LoVo (cell line): ENCODE data around the gene AGPAT1.

Source experiments
- DNase-seq: peaks from one replicate; pipeline ENCODE4 v3.0.0-alpha.2; 2016; ENCODE audit warnings: low spot score

Gene AGPAT1

GRCh38 chr6:32168807-32169591 lies 6.9 kb downstream of the AGPAT1 start:
- no peak for DNase-seq

DNA sequence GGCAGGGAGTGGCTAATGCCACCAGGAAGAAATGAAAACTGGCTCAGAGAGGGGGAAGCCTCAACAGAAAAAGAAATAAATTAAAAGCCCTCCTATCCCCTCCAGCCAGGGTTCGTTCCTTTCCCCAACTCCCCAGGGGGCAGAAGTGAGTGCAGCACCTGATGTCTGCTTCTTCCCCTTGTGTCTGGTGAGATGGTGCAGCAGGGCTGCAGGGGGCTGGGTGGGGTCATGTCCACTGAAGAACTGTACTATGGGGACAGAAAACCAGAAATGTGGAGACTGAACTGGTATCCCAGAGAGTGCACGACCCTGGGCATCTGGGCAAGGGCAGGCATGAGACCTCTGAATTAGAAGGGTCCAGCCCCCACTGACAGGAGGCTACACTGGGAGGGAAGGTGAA lies 7.5 kb downstream of the AGPAT1 start:
- no peak for DNase-seq

DNA sequence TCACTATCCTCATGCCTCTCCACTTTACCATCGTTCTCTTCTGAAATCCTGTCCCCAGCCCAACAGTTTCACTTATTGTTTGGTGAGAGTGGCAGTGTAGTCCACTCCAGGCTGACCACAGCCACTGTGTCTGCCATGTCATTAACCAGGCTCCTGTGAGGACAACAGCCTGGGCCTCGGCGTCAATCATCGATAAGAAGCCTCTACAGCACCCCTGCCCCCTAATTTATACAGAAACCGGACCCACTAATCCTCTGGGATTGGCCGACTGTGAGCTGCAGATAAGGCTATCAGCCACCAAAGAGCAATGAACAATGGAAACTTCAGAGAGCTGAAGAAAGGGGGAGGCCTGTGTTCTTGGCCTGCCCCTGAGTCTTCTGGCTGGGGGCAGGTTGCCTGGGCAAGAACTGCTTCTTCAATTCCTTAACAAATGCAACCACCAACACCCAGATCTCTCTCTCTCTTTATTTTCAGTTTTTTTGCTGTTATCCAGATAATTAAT lies 8.1 kb downstream of the AGPAT1 start:
- DNase-seq, result no peak

- no peak for DNase-seq
Observed at GRCh38 chr6:32167154-32167760, 8.6 kb downstream of the AGPAT1 start.

DNA sequence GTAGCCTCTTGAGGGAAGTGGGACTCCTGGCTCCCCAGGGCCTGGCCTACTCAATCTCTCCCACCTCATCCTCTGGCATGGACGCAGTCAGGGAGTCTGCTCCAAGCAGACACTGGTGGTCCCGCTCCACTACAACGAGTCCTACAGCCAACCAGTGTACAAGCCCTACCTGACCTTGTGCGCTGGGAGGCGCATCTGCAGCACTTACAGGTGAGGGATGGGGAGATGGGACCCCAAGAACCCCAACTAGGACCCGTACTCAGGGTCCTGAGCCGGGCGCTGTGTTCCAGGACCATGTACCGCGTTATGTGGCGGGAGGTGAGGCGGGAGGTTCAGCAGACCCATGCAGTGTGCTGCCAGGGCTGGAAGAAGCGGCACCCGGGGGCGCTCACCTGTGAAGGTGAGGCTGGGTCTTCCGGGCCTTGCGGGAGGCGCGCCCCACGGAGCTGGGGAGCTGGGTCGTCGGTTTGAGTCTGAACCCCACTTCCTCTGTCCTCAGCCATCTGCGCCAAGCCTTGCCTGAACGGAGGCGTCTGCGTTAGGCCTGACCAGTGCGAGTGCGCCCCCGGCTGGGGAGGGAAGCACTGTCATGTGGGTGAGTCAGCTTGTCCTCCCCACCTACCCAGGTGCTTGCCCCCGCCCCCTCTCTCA lies 9.3 kb downstream of the AGPAT1 start:
- no peak for DNase-seq

GRCh38 chr6:32164295-32164694 lies 11.6 kb downstream of the AGPAT1 start, which contains the start of gene EGFL8:
EGFL8 (plus strand) TSS chr6:32164595; CDS start chr6:32166166, 1,571 bp downstream.
- DNase-seq, result no peak

DNA sequence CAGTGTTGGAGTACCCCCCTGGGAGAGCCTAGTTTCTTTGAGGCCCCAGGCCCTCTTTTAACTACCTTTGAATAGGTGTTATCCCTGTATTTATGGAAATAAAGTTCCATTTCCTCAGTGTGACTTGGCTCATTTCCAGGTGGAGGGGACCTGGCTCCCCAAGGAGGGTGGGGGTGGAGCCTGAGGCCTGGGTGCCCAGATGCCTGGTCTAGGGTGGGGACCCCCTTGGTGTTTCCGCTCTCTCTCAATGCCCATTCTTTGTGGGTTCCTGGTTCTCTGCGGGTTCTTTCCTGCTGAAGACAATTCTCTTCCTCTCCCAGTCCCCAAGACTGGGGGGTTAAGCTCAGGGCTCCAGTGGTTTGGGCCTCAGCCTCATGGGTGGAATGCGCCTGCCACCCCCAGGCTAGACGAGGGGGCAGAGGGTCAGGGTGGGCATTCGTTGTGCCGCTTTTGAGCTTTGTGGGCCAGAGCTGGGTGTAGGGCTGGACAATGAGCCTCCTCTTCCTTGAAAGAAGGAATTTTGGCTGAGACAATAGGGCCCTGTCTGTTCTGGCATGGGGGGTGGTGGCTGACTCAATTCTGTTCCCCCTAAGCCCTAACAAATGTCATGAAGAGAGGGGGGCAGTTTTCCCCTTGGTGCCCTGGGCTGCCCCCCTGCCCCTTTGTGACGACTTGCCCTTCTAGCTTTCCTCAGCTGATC lies 12.2 kb downstream of the AGPAT1 start:
- DNase-seq, result no peak

DNA sequence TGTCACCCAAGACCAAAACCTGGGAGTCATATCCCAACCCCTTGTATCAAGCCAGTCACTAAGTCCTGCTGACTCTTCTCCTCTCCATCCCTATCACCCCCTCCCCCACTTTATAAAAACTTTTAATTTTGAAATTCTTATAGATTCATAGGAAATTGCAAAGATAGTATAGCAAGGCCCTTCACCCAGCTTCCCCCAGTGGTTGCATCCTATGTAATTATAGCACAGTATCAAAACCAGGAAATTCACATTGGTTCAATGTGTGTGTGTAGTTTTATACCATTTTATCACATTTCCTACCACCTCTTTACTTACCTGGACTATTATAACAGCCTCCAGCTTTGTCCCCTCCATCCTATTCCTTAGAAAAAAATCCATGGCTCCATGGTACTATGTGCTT lies 17.8 kb downstream of the AGPAT1 start:
- DNase-seq, result no peak

DNA sequence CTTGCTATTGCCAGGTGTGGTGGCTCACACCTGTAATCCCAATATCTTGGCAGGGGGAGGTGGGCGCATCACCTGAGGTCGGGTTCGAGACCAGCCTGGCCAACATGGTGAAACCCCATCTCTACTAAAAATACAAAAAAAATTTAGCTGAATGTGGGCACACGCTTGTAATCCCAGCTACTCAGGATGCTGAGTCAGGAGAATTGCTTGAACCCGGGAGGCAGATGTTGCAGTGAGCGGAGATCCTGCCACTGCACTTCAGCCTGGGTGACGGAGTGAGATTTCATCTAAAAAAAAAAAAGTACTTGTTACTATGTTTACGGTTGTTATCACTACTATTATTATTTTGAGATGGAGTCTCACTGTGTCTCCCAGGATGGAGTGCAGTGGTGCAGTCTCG lies 19.0 kb downstream of the AGPAT1 start:
- no peak for DNase-seq

GRCh38 chr6:32154514-32155161 lies 21.2 kb downstream of the AGPAT1 start:
- peak; percentile 69 for DNase-seq

- DNase-seq, result peak; percentile 83
Observed at GRCh38 chr6:32153564-32154513, 22.0 kb downstream of the AGPAT1 start, which contains the start of gene PPT2. PPT2 (plus strand) TSS chr6:32154141; CDS start chr6:32154595, 454 bp downstream.

DNA sequence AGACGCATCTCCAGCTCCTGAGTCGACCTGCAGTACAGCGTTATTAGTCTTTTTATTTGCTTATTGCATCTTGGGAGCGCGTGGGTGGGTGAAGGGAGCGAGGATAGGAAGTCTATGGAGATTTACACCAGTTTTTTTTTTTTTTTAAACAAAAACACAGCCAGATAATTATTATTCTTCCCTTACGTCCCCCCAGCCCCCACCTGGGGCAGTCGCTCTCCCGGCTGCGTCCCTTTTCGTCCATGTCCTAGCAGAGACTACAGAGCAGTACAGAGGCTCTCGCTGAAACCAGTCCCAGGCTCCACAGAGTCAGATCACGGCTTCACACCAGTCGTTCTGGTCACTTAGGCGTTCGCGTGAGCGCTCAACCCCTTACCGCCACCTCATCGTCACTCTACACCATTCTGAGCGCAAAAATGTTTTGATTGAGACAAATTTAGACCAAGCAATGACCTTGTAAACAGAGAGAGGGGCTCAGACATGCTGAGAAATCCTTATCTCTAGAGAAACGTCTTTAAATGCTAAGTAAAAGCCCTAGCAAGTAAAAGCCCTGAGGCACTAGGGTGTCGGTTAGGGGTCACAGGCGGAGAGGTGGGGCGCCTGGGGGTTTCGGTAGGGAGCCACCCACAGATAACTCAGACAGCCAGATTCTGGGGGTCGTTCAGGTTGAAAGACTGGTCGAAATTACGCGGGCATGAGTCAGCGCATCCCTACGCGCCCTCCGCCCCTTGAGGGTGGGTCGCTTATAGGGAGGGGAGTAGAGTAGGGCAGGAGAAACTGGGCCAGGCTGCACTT lies 22.9 kb downstream of the AGPAT1 start:
- DNase-seq, result no peak

DNA sequence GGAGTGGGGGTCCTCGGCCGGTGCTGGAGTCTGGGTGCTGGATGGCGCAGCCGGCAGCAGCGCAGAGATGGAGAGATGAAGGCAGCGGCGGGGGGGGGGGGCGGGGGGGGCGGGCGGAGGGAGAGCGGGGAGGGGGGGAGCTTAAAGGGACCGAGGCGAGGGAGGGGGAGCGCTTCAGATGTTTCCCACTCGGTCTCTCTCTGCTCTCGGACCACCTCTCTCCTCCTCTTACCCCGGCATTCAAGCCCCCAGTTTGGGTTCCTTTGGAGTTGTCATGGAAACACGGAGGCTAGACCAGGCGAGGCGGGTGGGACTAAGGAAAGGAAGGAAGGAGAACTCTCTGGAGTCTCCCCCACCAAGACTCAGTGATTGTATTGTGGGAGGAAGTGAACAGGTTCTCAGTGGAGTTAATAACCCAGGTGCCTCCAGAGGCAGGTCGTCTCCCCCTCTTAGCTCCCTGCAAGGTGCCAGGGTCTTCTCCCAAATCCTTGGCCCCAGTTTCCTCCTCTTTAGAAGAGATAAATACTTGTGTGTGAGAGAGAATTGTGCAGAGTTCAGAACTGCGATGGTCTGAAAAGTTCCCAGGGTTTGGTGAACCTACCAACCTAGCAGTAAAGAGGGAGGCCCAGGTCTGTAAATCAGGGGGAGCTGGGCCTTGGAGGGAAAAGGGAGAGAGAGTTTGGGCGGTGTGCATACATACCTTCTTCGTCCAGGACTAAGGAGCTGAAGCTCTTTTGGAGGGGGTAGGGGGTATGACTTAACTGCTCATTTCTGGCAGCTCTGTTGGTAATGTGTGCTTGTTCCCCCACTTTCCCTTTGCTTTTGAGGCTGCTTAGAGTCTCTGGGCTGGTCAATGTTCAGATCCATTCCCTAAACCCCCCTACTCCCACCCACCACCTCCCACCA lies 23.8 kb downstream of the AGPAT1 start, which contains the start of gene PRRT1:
TSS of gene PRRT1 (minus strand) at position 77 of the 906 bp plus-strand sequence. CDS start 112 bp downstream, outside the sequence.
- DNase-seq, result no peak

DNA sequence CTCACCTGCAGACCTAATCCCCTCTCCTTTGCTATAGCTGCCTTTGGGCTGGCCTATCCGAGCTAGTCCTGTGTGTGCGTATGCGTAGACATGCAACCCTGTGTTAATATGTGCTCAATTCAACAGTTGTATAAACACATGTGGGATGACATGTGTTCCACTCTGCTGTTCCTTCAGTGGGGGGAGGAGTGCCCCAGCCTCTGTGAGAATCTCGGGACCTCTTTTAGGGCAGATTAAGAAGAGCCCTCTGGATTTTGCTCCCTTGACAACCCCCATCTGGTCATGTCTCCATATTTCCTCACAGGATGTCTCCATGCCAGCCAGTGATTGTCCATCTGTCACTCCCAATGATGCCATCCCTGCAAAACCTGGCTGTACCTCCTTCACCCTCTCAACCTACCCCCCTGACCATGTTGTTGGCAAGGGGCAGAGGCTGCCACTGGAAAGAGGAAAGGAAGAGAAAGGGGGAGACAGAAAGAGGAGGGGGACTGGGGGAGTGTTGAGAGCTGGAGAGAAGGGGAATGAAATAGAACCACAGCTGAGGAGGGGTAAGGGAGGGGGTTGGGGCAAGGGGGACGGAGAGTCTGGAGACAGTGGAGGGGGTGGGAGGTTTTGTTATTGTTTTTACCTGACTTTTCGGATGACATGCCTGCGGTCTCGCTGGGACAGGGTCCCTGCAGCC lies 24.6 kb downstream of the AGPAT1 start:
- no peak for DNase-seq

DNA sequence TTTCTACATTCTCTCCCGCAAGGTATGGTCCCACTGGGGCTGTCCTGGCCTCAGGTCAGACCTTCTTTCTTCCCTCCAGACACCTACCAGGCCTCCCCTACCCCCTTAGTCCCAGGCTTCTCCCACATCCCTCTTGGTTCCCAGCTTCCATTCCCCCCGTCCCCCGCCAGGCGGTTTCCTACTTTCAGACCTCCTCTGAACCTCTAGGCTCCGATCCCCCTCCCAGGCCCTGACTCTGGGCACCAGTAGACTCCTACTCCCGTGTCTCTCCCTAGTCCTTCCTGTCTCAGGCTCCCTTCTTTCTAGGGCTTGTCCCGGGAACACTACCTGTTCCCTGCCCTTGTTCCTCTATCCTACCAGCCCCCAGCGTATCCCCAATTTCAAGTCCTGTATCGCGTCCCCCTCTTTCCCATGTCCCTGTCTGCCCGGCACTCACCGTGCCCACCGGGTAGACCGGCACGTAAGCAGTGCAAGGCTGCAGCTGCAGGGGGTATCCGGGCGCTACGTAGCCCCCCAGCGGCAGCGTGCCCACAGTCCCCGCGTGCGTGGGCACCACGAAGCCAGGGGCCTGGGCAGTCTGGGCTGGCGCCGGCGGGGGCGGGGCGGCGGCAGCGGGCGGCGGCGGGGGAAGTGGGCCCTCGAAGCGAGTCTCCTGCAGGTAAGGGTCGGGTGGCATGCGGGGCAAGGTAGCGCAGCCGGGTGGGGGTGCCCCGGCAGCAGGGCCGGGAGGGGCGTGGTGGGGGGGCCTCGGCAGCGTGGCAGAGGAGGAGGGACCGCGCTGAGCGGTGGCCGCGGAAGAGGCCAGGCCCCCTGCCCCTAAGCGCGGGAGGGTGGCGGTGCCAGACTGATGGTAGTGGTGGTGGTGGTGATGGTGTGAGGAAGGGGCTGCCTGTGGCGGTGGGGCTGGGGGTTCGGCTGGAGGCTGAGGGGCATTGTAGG lies 25.7 kb downstream of the AGPAT1 start:
- no peak for DNase-seq

DNA sequence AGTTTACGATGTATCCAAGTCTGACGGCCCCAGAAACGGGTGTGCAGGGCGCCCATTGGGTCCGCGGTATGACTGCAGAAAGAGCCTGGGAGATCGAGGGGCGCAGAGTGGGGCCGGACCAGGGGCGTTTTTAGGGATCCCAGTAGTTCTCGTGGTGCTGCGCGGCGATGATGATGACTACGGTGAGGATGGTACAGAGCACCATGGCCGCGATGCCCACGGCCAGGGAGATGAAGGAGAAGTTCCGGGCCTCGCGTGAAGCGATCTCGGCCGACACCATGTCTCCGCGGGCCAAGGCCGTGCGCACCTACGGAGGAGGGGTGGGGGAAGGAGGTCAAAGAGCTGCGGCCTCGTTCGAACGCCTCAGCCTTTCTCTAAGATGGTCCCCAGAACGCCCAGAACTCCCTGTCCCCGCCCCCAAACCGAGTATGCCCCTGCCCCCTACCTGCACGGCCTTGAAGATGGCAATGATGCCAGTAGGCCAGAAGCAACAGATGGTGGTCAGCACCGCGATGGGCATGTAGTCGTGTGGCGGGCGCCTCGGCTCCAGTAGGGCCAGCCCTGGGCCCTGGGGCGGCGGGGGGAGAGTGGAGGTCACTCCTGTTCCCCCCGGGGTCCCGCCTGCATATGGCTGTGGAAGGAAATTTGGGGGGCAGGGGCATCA lies 26.7 kb downstream of the AGPAT1 start:
- no peak for DNase-seq
